SK-N-SH (cell line): ENCODE results near the gene TTC7B. TPM values are rescaled to one million over a fixed set of nuclear protein-coding genes. Genes with fewer than 3 reads are reported as not detected.

Experiments
- CTCF ChIA-PET: fragments of 300-600, 350-600 bp; formaldehyde crosslinking; extraction: SDS; loops from one replicate; lab custom pipeline; 2021; lab: Yijun Ruan, JAX
- POLR2A ChIA-PET: fragments of 350-600 bp; sonication (Branson Sonifier 250); formaldehyde crosslinking; extraction: SDS; loops from one replicate; lab custom pipeline; 2020; ENCODE audit warnings: antibody characterized with exemption, inconsistent platforms; lab: Yijun Ruan, JAX
- DNase-seq: peaks from one replicate; pipeline ENCODE4 v3.0.0; 2012
- H2AFZ ChIP-seq: fragments of 200-600 bp; sonication (generic); 2 replicates; pipeline ENCODE4 v1.8.1; 2016; ENCODE audit warnings: antibody characterized with exemption, mild to moderate bottlenecking, low read depth
- H3F3A ChIP-seq: fragments of 200-600 bp; sonication (generic); replicated peaks from 2 replicates; pipeline ENCODE3; 2016; ENCODE audit warnings: antibody characterized with exemption, mild to moderate bottlenecking; ENCODE audit not compliant: insufficient read depth
- H3K27ac ChIP-seq, 2 experiments: fragments of 200-500 bp in 1 of 2; fragments of 200-600 bp in 1 of 2; sonication (Bioruptor generic) in 1 of 2; sonication (generic), shearing (Covaris generic) in 1 of 2; 2 replicates each; pipeline versions ENCODE4 v1.5.1 to v1.6.1; 2014 to 2016; ENCODE audit warnings: low read depth in 2 of 2, inconsistent platforms in 1 of 2, low read length in 1 of 2, mild to moderate bottlenecking in 1 of 2, mixed read lengths in 1 of 2
- H3K27me3 ChIP-seq: fragments of 200-600 bp; sonication (generic), shearing (Covaris generic); 2 replicates; pipeline ENCODE4 v1.6.1; 2016; ENCODE audit warnings: mixed run types; ENCODE audit not compliant: insufficient read depth
- H3K36me3 ChIP-seq, 2 experiments: fragments of 200-500 bp in 1 of 2; fragments of 200-600 bp in 1 of 2; sonication (Bioruptor generic) in 1 of 2; sonication (generic) in 1 of 2; replicated peaks in 1 of 2; 2 replicates each; pipeline versions ENCODE3 to v1.5.1; 2014 to 2016; ENCODE audit warnings: low read length in 1 of 2, mild to moderate bottlenecking in 1 of 2; ENCODE audit not compliant: insufficient read depth in 2 of 2, control insufficient read depth in 1 of 2
- H3K4me1 ChIP-seq, 2 experiments: fragments of 200-500 bp in 1 of 2; fragments of 200-600 bp in 1 of 2; sonication (Bioruptor generic) in 1 of 2; sonication (generic), shearing (Covaris generic) in 1 of 2; 2 replicates each; pipeline versions ENCODE4 v1.5.1 to v1.6.1; 2014 to 2016; ENCODE audit warnings: low read depth in 1 of 2, low read length in 1 of 2, mixed run types in 1 of 2; ENCODE audit not compliant: insufficient read depth in 2 of 2, control insufficient read depth in 1 of 2
- H3K4me2 ChIP-seq: fragments of 200-600 bp; sonication (generic), shearing (Covaris generic); 2 replicates; pipeline ENCODE4 v1.6.1; 2017; ENCODE audit warnings: mixed run types
- H3K4me3 ChIP-seq, 2 experiments: fragments of 200-500 bp in 1 of 2; fragments of 200-600 bp in 1 of 2; sonication (Bioruptor generic) in 1 of 2; sonication (generic), shearing (Covaris generic) in 1 of 2; 2 replicates each; pipeline versions ENCODE4 v1.5.1 to v1.8.1; 2014 to 2016; ENCODE audit warnings: low read depth in 2 of 2, inconsistent platforms in 1 of 2, low read length in 1 of 2, mild to moderate bottlenecking in 1 of 2, mixed read lengths in 1 of 2, moderate library complexity in 1 of 2
- H3K79me2 ChIP-seq: fragments of 200-600 bp; sonication (generic); 2 replicates; pipeline ENCODE4 v1.8.1; 2017; ENCODE audit warnings: mild to moderate bottlenecking; ENCODE audit not compliant: insufficient read depth
- H3K9ac ChIP-seq: fragments of 200-600 bp; sonication (generic); 2 replicates; pipeline ENCODE4 v1.6.1; 2017; ENCODE audit warnings: mixed run types
- H3K9me2 ChIP-seq: fragments of 200-600 bp; sonication (generic); 2 replicates; pipeline ENCODE4 v1.6.1; 2017; ENCODE audit warnings: mixed run types
- H3K9me3 ChIP-seq: fragments of 200-600 bp; sonication (generic); 2 replicates; pipeline ENCODE4 v1.6.1; 2017; ENCODE audit warnings: mixed run types, mild to moderate bottlenecking, moderate library complexity
- H4K20me1 ChIP-seq: fragments of 200-600 bp; sonication (generic); 2 replicates; pipeline ENCODE4 v1.6.1; 2017; ENCODE audit warnings: mild to moderate bottlenecking, mixed run types; ENCODE audit not compliant: insufficient read depth
- EZH2phosphoT487 ChIP-seq: fragments of 200-600 bp; sonication (generic); IDR thresholded peaks from 2 replicates; pipeline ENCODE4 v1.6.1; 2017; ENCODE audit warnings: low read depth, mixed run types, mild to moderate bottlenecking, antibody characterized with exemption, moderate library complexity, borderline replicate concordance
- FOSL2 ChIP-seq: IDR thresholded peaks from 2 replicates; pipeline ENCODE4 v1.4.0; 2012; ENCODE audit warnings: low read depth, mild to moderate bottlenecking, moderate library complexity, borderline replicate concordance
- FOXM1 ChIP-seq: IDR thresholded peaks from 2 replicates; pipeline ENCODE4 v1.4.0; 2012; ENCODE audit warnings: low read depth, mild to moderate bottlenecking
- GABPA ChIP-seq: IDR thresholded peaks from 2 replicates; pipeline ENCODE4 v1.4.0; 2012; ENCODE audit warnings: low read depth, mild to moderate bottlenecking
- GATA2 ChIP-seq: sonication (generic); formaldehyde crosslinking; IDR thresholded peaks from 2 replicates; pipeline ENCODE4 v1.5.0; 2020; ENCODE audit warnings: mild to moderate bottlenecking, missing genetic modification reagents
- MAX ChIP-seq: IDR thresholded peaks from 2 replicates; pipeline ENCODE4 v1.4.0; 2012; ENCODE audit warnings: low read depth
- MEF2A ChIP-seq: IDR thresholded peaks from 2 replicates; pipeline ENCODE4 v1.4.0; 2012; ENCODE audit warnings: low read depth, borderline replicate concordance
- MXI1 ChIP-seq: IDR thresholded peaks from 2 replicates; pipeline ENCODE4 v1.6.1; 2012; ENCODE audit warnings: mild to moderate bottlenecking, low read depth, low read length, improper control_type of control experiment
- NRF1 ChIP-seq: IDR thresholded peaks from 2 replicates; pipeline ENCODE4 v1.6.1; 2012; ENCODE audit warnings: low read depth, mild to moderate bottlenecking, low read length
- POLR2AphosphoS5 ChIP-seq: IDR thresholded peaks from 2 replicates; pipeline ENCODE4 v1.6.1; 2012; ENCODE audit warnings: low read depth, low read length
- RAD21 ChIP-seq: IDR thresholded peaks from 2 replicates; pipeline ENCODE4 v1.6.1; 2012; ENCODE audit warnings: mild to moderate bottlenecking, low read length
- REST ChIP-seq: IDR thresholded peaks from 2 replicates; pipeline ENCODE4 v1.6.1; 2012; ENCODE audit warnings: mild to moderate bottlenecking, low read depth, low read length, moderate library complexity
- RFX5 ChIP-seq: IDR thresholded peaks from 2 replicates; pipeline ENCODE4 v1.6.1; 2012; ENCODE audit warnings: mild to moderate bottlenecking, improper control_type of control experiment, low read length
- RXRA ChIP-seq: IDR thresholded peaks from 2 replicates; pipeline ENCODE4 v1.4.0; 2012; ENCODE audit warnings: low read depth, mild to moderate bottlenecking, borderline replicate concordance
- SMC3 ChIP-seq: IDR thresholded peaks from 2 replicates; pipeline ENCODE4 v1.6.1; 2012; ENCODE audit warnings: low read depth, low read length, improper control_type of control experiment
- TAF1 ChIP-seq: IDR thresholded peaks from 2 replicates; pipeline ENCODE4 v1.6.1; 2012; ENCODE audit warnings: low read depth, mild to moderate bottlenecking, low read length, moderate library complexity, borderline replicate concordance
- TEAD4 ChIP-seq: IDR thresholded peaks from 2 replicates; pipeline ENCODE4 v1.4.0; 2012; ENCODE audit warnings: mild to moderate bottlenecking, borderline replicate concordance; ENCODE audit not compliant: insufficient read depth
- USF1 ChIP-seq: IDR thresholded peaks from 2 replicates; pipeline ENCODE4 v1.4.0; 2012; ENCODE audit warnings: low read depth, borderline replicate concordance
- USF2 ChIP-seq: fragments of 150-350 bp; IDR thresholded peaks from 2 replicates; pipeline ENCODE4 v1.6.1; 2017; ENCODE audit warnings: antibody characterized with exemption, low read length, low read depth, borderline replicate concordance
- ZBTB33 ChIP-seq: IDR thresholded peaks from 2 replicates; pipeline ENCODE4 v1.4.0; 2012; ENCODE audit warnings: low read depth, borderline replicate concordance
- WGBS: methylation state at CpG from one replicate; pipeline ENCODE4 v1.1.6; 2017; ENCODE audit warnings: low lambda C conversion rate; 5-methylcytosine and 5-hydroxymethylcytosine counted together
- polyA plus RNA-seq, 3 experiments: library from polyadenylated mRNA; depleted of rRNA; stranded (reverse); fragments of >200 nt; gene quantifications; 2 replicates each; pipeline ENCODE4 v1.2.3, GENCODE V29; 2012

TTC7B gene
- polyA plus RNA-seq, 1 of the 3 experiments (the other 2 are of a cell fraction): 43.1 TPM

GRCh38 chr14:90831821-90832220 lies 15.6 kb upstream of the TTC7B start (continued):
- TF ChIP-seq MXI1 (no peak), USF1 (no peak), GATA2 (CRISPR knock-in tag) (no peak)

GRCh38 chr14:90830931-90831701 lies 14.9 kb upstream of the TTC7B start:
- no peak overlapping the region for H3K9ac ChIP-seq
- TF ChIP-seq TAF1: no peak
- TF ChIP-seq NRF1: no peak
- no peak for TF ChIP-seq RAD21
- no peak for TF ChIP-seq FOXM1
- TF ChIP-seq GABPA: no peak
- TF ChIP-seq ZBTB33: no peak
- no peak for TF ChIP-seq REST
- TF ChIP-seq EZH2phosphoT487: no peak
- TF ChIP-seq POLR2AphosphoS5: no peak
- no peak for TF ChIP-seq MAX
- TF ChIP-seq RFX5: no peak
- TF ChIP-seq USF2: no peak
- no peak for TF ChIP-seq RXRA
- TF ChIP-seq MEF2A: no peak
- no peak for TF ChIP-seq SMC3
- no peak for TF ChIP-seq FOSL2
- no peak for TF ChIP-seq TEAD4
- H3K4me3 ChIP-seq: no peak overlapping the region
- no peaks in the 10 kb centered on the region for H3K79me2 ChIP-seq
- H3F3A ChIP-seq: no peaks in the 10 kb centered on the region
- no peaks in the 10 kb centered on the region for H4K20me1 ChIP-seq
- POLR2A ChIA-PET: no interaction called here
- peaks cover 0 to 9% of the 10 kb centered on the region in 2 experiments; a peak in 1 of 4 replicates for H3K4me1 ChIP-seq
- H2AFZ ChIP-seq: no peak overlapping the region
- DNase-seq: no peak
- 84% methylated on average over 24 of the region's 26 CpGs for WGBS
- H3K9me2 ChIP-seq: no peaks in the 10 kb centered on the region
- H3K27me3 ChIP-seq: no peaks in the 10 kb centered on the region
- H3K9me3 ChIP-seq: no peaks in the 10 kb centered on the region
- H3K36me3 ChIP-seq: no peaks in the 10 kb centered on the region
- CTCF ChIA-PET: no interaction called here
- H3K27ac ChIP-seq: no peak overlapping the region
- no peak overlapping the region for H3K4me2 ChIP-seq
